Body of pancreas (tissue), 4 donors: ENCODE results near the gene KRTAP10-9. TPM values are rescaled to one million over a fixed set of nuclear protein-coding genes. Genes with fewer than 3 reads are reported as not detected.

Experiments used
- ATAC-seq: fragments of 150-250 bp; one replicate; pipeline ENCODE4 v1.9.1; 2016
- DNase-seq, 4 donors: peaks; one replicate each; pipeline ENCODE4 v3.0.0-alpha.2; 2019
- H3K27ac ChIP-seq, 4 donors: fragments of 200-600 bp; sonication (generic); 1 replicate in 3 of 4; 2 replicates in 1 of 4; pipeline versions ENCODE4 v1.5.1 to v1.6.1; 2016 to 2019; ENCODE audit warnings: mild to moderate bottlenecking in 1 of 4, mixed read lengths in 1 of 4, moderate library complexity in 1 of 4
- H3K27me3 ChIP-seq, 2 donors: fragments of 200-600 bp; sonication (generic); one replicate each; pipeline ENCODE4 v1.6.0; 2016; ENCODE audit warnings: mild to moderate bottlenecking in 1 of 2
- H3K36me3 ChIP-seq, 2 donors: fragments of 200-600 bp; sonication (generic); replicated peaks in 1 of 2; 2 replicates each; pipeline ENCODE4 v1.5.1; 2016; ENCODE audit warnings: low read depth in 2 of 2; ENCODE audit not compliant: insufficient read depth in 1 of 2
- H3K4me1 ChIP-seq: fragments of 200-600 bp; sonication (generic); one replicate; pipeline ENCODE4 v1.6.0; 2016
- H3K4me3 ChIP-seq, 2 donors: fragments of 200-600 bp; sonication (generic); 1 replicate in 1 of 2; 2 replicates in 1 of 2; pipeline ENCODE4 v1.5.1; 2016 to 2019
- H3K9me3 ChIP-seq, 3 donors: fragments of 200-600 bp; sonication (generic); 1 replicate in 2 of 3; 2 replicates in 1 of 3; pipeline ENCODE4 v1.5.1; 2016
- CTCF ChIP-seq, 7 experiments: fragments of 450-650 bp in 4 of 7; fragments of 200-600 bp in 3 of 7; sonication (generic) in 3 of 7; IDR thresholded peaks; one replicate each; pipeline ENCODE4 v1.5.1; 2016 to 2019; ENCODE audit warnings: antibody characterized with exemption in 7 of 7
- POLR2A ChIP-seq, 3 donors: fragments of 450-650 bp; IDR thresholded peaks; one replicate each; pipeline ENCODE4 v1.6.1; 2016; ENCODE audit warnings: antibody characterized with exemption in 3 of 3, mild to moderate bottlenecking in 2 of 3
- WGBS, 2 donors: methylation state at CpG; one replicate each; pipeline ENCODE4 v1.1.5; 2017; 5-methylcytosine and 5-hydroxymethylcytosine counted together
- intact Hi-C: fragments of 100-400 bp; cut with DNase I; formaldehyde crosslinking; loops from one replicate; pipeline ENCODE4 v1.15.1; 2023
- total RNA-seq, 2 donors: library from RNA; depleted of rRNA; stranded (reverse); fragments of >200 nt; gene quantifications; one replicate each; pipeline ENCODE4 v1.1.0, GENCODE V29; 2016

KRTAP10-9 gene
- total RNA-seq, 2 donors from 2014 or later: not detected

GRCh38 chr21:44612669-44613229 is 14.1 kb upstream of the KRTAP10-9 start:
- WGBS, 2 donors: 58 to 82% methylated on average over 9 to 12 of the region's 13 CpGs
- no peak for DNase-seq

DNA sequence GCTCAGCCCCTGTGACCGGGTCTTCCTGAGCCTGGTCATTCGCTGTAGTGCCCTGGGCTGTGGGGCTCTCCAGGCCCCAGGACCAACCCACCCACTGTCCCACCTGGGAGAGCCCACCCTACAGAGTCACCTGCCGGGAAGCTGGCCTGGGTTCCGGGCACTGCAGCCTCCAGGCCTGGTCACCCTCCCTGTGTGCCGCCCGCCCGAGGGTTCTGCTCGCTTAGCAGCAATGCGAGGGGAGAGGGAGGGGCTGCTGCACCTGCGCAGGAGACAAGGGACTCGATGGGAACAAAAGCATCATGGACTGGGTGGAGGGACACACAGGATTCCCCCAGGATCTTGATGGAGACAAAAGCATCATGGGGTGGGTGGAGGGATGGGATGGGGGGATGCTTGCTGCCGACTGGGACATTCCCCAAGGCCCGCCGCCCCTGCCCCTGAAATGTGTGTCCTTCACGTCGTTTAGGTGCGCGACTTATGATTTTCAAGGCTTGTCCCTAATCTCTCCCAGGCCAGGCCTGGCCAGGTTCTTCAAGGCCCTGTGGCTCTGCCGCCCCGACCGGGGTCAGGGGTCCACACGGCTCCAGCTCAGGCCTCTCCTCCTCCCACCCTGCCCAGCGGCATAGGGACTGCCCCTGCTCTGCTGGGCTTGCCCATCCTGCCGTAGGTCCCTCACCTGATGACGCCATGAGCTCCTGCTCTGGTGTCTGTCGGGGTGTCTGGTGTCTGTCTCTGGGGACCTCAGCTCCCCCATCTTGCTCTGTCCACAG is 13.3 kb upstream of the KRTAP10-9 start:
- no peak for TF ChIP-seq POLR2A (IDR thresholded peaks at IDR 0.05)
- no peak for TF ChIP-seq CTCF (IDR thresholded peaks at IDR 0.05)
- Histone ChIP-seq H3K27ac (no peak overlapping the region), H3K36me3 (no peaks in the 10 kb centered on the region), H3K9me3 (peaks cover 0 to 26% (median 0%) of the 10 kb centered on the region in 3 donors), H3K27me3 (no peaks in the 10 kb centered on the region), H3K4me1 (no peaks in the 10 kb centered on the region), H3K4me3 (no peak overlapping the region)
- DNase-seq (no peak), ATAC-seq (no peak)
- intact Hi-C loops: no loop called here
- 55 to 77% methylated on average over 21 to 23 of the region's 26 CpGs for WGBS, 2 donors

More at GRCh38 chr21:44612669-44613229, 14.1 kb upstream of the KRTAP10-9 start:
- H3K4me3 ChIP-seq: no peak overlapping the region
- no peaks in the 10 kb centered on the region for H3K27me3 ChIP-seq
- H3K27ac ChIP-seq: no peak overlapping the region
- H3K4me1 ChIP-seq: no peaks in the 10 kb centered on the region
- H3K9me3 ChIP-seq: peaks cover 0 to 26% (median 0%) of the 10 kb centered on the region in 3 donors
- no peak for ATAC-seq
- TF ChIP-seq CTCF (IDR thresholded peaks at IDR 0.05) (no peak), POLR2A (IDR thresholded peaks at IDR 0.05) (no peak)
- no peaks in the 10 kb centered on the region for H3K36me3 ChIP-seq
- intact Hi-C loops: no loop called here

DNA sequence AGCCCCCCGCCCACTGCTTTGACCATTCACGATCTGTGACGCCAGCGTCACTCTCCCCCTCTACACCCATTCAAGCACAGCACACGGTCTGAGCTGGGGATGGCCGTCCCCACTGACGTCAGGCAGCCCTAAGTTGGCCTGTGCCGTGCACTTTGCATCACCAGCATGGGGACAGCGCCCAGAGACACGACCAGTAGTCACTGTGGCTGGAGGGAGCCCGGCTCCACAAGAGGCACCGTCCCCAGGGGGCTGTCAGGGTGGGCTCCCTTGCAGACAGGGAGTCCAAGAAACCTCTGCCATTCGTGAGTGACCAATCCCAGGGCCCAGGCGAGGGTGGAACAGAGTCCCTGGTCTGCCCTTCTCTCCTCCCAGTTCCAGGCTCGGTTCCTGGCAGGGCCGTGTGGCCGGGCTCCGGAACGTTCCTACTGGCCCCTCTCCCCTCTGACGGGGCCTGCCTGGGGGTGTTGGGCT is 12.7 kb upstream of the KRTAP10-9 start:
- TF ChIP-seq POLR2A (IDR thresholded peaks at IDR 0.05): no peak
- TF ChIP-seq CTCF (IDR thresholded peaks at IDR 0.05): no peak

GRCh38 chr21:44614961-44615391 is 11.9 kb upstream of the KRTAP10-9 start:
- Histone ChIP-seq H3K27ac (no peak overlapping the region), H3K4me3 (no peak overlapping the region), H3K27me3 (no peaks in the 10 kb centered on the region), H3K9me3 (peaks cover 0 to 19% (median 0%) of the 10 kb centered on the region in 3 donors), H3K36me3 (no peaks in the 10 kb centered on the region), H3K4me1 (no peaks in the 10 kb centered on the region)
- DNase-seq: no peak
- TF ChIP-seq CTCF (IDR thresholded peaks at IDR 0.05) (no peak), POLR2A (IDR thresholded peaks at IDR 0.05) (no peak)
- intact Hi-C loops: no loop called here
- ATAC-seq: no peak
- 71 to 75% methylated on average over 28 of the region's 28 CpGs for WGBS, 2 donors

More for the DNA sequence above, 12.7 kb upstream of the KRTAP10-9 start:
- no peaks in the 10 kb centered on the region for H3K36me3 ChIP-seq
- ATAC-seq (no peak), DNase-seq (no peak)
- no peak overlapping the region for H3K4me3 ChIP-seq
- intact Hi-C loops: no loop called here
- 70 to 78% methylated on average over 13 to 19 of the region's 20 CpGs for WGBS, 2 donors
- H3K4me1 ChIP-seq: no peaks in the 10 kb centered on the region
- no peak overlapping the region for H3K27ac ChIP-seq
- peaks cover 0 to 21% (median 0%) of the 10 kb centered on the region in 3 donors for H3K9me3 ChIP-seq
- H3K27me3 ChIP-seq: no peaks in the 10 kb centered on the region
